HepG2 (cell line): ENCODE data around the gene ITK. TPM values are rescaled to one million over a fixed set of nuclear protein-coding genes. Genes with fewer than 3 reads are reported as not detected.

Experiments
- ATAC-seq: fragments of 200-7000 bp; cut with Tn5 transposase; 3 replicates; pipeline ENCODE4 v1.9.1; 2020; ENCODE audit warnings: mild to moderate bottlenecking, moderate library complexity
- BruUV-seq: library from RNA; stranded (reverse); fragments of 400-500 nt; replicated peaks from 2 replicates; lab custom pipeline; 2021; lab: Mats Ljungman, UMichigan
- CTCF ChIA-PET: fragments of 300-600 bp; formaldehyde crosslinking; extraction: SDS; loops from one replicate; lab custom pipeline; 2021; ENCODE audit warnings: low total read pairs, inconsistent platforms, low intra/inter-chr PET ratio; lab: Yijun Ruan, JAX
- POLR2A ChIA-PET: fragments of 350-600 bp; sonication (Branson Sonifier 250); formaldehyde crosslinking; loops from one replicate; lab custom pipeline; 2020; ENCODE audit warnings: antibody characterized with exemption, inconsistent platforms; lab: Yijun Ruan, JAX
- DNase-seq: peaks from one replicate; pipeline ENCODE4 v3.0.0-alpha.2; 2015; ENCODE audit warnings: low spot score
- FAIRE-seq: peaks from 3 replicates; lab custom pipeline; 2011; peaks lifted over from hg19 to GRCh38; lab: Jason Lieb, UNC
- H2AFZ ChIP-seq: one replicate; pipeline ENCODE4 v1.6.1; 2011; ENCODE audit warnings: low read length, inconsistent platforms
- H3K27ac ChIP-seq: fragments of 300-600 bp; 3 replicates; pipeline ENCODE4 v1.8.0; 2011; ENCODE audit warnings: mixed run types, mild to moderate bottlenecking, mixed read lengths, low read length, inconsistent platforms; ENCODE audit not compliant: insufficient read depth; ENCODE audit errors: extremely low read length
- H3K27me3 ChIP-seq, 2 experiments: fragments of 200-600 bp in 1 of 2; 2 replicates in 1 of 2; 3 replicates in 1 of 2; pipeline versions ENCODE4 v1.6.0 to v1.8.0; 2011; ENCODE audit warnings: low read length in 2 of 2, mild to moderate bottlenecking in 2 of 2, moderate library complexity in 2 of 2, inconsistent platforms in 1 of 2; ENCODE audit not compliant: insufficient read depth in 2 of 2, control insufficient read depth in 1 of 2
- H3K36me3 ChIP-seq, 2 experiments: fragments of 200-600 bp in 1 of 2; replicated peaks in 1 of 2; 2 replicates in 1 of 2; 3 replicates in 1 of 2; pipeline versions ENCODE4 v1.5.1 to v1.8.0; 2011; ENCODE audit warnings: low read length in 2 of 2, inconsistent platforms in 1 of 2; ENCODE audit not compliant: insufficient read depth in 2 of 2, control insufficient read depth in 1 of 2
- H3K4me1 ChIP-seq: 2 replicates; pipeline ENCODE4 v1.5.1; 2012; ENCODE audit warnings: low read length, inconsistent platforms; ENCODE audit not compliant: insufficient read depth
- H3K4me2 ChIP-seq: 2 replicates; pipeline ENCODE4 v1.6.0; 2011; ENCODE audit warnings: low read depth, low read length, inconsistent platforms
- H3K4me3 ChIP-seq, 3 experiments: fragments of 200-600 bp in 1 of 3; sonication (generic), shearing (Covaris generic) in 1 of 3; replicated peaks in 1 of 3; 2 replicates each; pipeline ENCODE4 v1.5.1; 2011 to 2016; ENCODE audit warnings: low read length in 3 of 3, inconsistent platforms in 2 of 3, low read depth in 2 of 3, mild to moderate bottlenecking in 2 of 3, control low read depth in 1 of 3, mixed read lengths in 1 of 3; ENCODE audit not compliant: insufficient read depth in 1 of 3
- H3K79me2 ChIP-seq: one replicate; pipeline ENCODE4 v1.6.1; 2011; ENCODE audit warnings: low read length, inconsistent platforms; ENCODE audit not compliant: insufficient read depth
- H3K9ac ChIP-seq: 2 replicates; pipeline ENCODE4 v1.6.0; 2011; ENCODE audit warnings: mild to moderate bottlenecking, low read depth, low read length, inconsistent platforms; ENCODE audit not compliant: insufficient read depth
- H3K9me3 ChIP-seq: 2 replicates; pipeline ENCODE4 v1.5.1; 2012; ENCODE audit warnings: mild to moderate bottlenecking, low read length
- H4K20me1 ChIP-seq: 2 replicates; pipeline ENCODE4 v1.6.0; 2011; ENCODE audit warnings: inconsistent platforms, mild to moderate bottlenecking, low read length, moderate library complexity; ENCODE audit not compliant: insufficient read depth
- GATAD2A ChIP-seq: IDR thresholded peaks from 2 replicates; pipeline ENCODE4 v1.6.1; 2016
- HNRNPK ChIP-seq: fragments of 200-400 bp; formaldehyde crosslinking; IDR thresholded peaks from 2 replicates; pipeline ENCODE4 v1.6.1; 2018; ENCODE audit warnings: low read length, low read depth, moderate library complexity, mild to moderate bottlenecking; ENCODE audit not compliant: poor library complexity, severe bottlenecking
- KAT8 ChIP-seq: IDR thresholded peaks from 2 replicates; pipeline ENCODE4 v1.6.1; 2016; ENCODE audit warnings: missing genetic modification reagents, missing compliant biosample characterization
- KDM6A ChIP-seq: IDR thresholded peaks from 2 replicates; pipeline ENCODE4 v1.6.1; 2016; ENCODE audit warnings: low read depth
- KLF11 ChIP-seq: IDR thresholded peaks from 2 replicates; pipeline ENCODE4 v1.6.1; 2016; ENCODE audit warnings: missing compliant biosample characterization
- MTF2 ChIP-seq: sonication (generic); formaldehyde crosslinking; IDR thresholded peaks from 2 replicates; pipeline ENCODE4 v1.5.0; 2020; ENCODE audit warnings: missing genetic modification reagents, borderline replicate concordance
- NFIC ChIP-seq: IDR thresholded peaks from 2 replicates; pipeline ENCODE4 v1.6.1; 2012; ENCODE audit warnings: mild to moderate bottlenecking, low read length, inconsistent platforms
- RFX3 ChIP-seq: IDR thresholded peaks from 2 replicates; pipeline ENCODE4 v1.6.1; 2016; ENCODE audit warnings: missing biosample characterization, missing genetic modification reagents
- SMC3 ChIP-seq: IDR thresholded peaks from 2 replicates; pipeline ENCODE4 v1.6.1; 2011; ENCODE audit warnings: low read length, improper control_type of control experiment
- SOX6 ChIP-seq, 2 experiments: fragments of 450-650 bp in 1 of 2; sonication (generic) in 1 of 2; formaldehyde crosslinking in 1 of 2; IDR thresholded peaks; 2 replicates each; pipeline versions ENCODE4 v1.4.0 to v1.6.1; 2017 to 2020; ENCODE audit warnings: antibody characterized with exemption in 1 of 2, mild to moderate bottlenecking in 1 of 2, missing genetic modification reagents in 1 of 2
- TFAP4 ChIP-seq: sonication (generic); IDR thresholded peaks from 2 replicates; pipeline ENCODE4 v1.6.1; 2016; ENCODE audit warnings: low read depth, borderline replicate concordance
- YEATS2 ChIP-seq: sonication (generic); formaldehyde crosslinking; IDR thresholded peaks from 2 replicates; pipeline ENCODE4 v1.4.0; 2020; ENCODE audit warnings: missing genetic modification reagents, borderline replicate concordance
- ZBTB21 ChIP-seq: sonication (generic); formaldehyde crosslinking; IDR thresholded peaks from 2 replicates; pipeline ENCODE4 v1.4.0; 2020; ENCODE audit warnings: missing genetic modification reagents
- ZNF891 ChIP-seq: sonication (generic); formaldehyde crosslinking; IDR thresholded peaks from 2 replicates; pipeline ENCODE4 v1.5.0; 2020; ENCODE audit warnings: mild to moderate bottlenecking, missing genetic modification reagents
- ZSCAN30 ChIP-seq: sonication (generic); formaldehyde crosslinking; IDR thresholded peaks from 2 replicates; pipeline ENCODE4 v1.5.0; 2020; ENCODE audit warnings: mild to moderate bottlenecking, missing genetic modification reagents
- WGBS: methylation state at CpG from one replicate; pipeline ENCODE4 v1.1.6; 2017; ENCODE audit warnings: low lambda C conversion rate; 5-methylcytosine and 5-hydroxymethylcytosine counted together
- in situ Hi-C: cut with HindIII; loops from 2 replicates; pipeline ENCODE4 v1.10.0; 2017; ENCODE audit warnings: low pct_unique_long_range_greater_than_20kb; ENCODE audit not compliant: extremely low pct_ligation_motif_present
- intact Hi-C: fragments of 100-400 bp; cut with micrococcal nuclease; formaldehyde crosslinking; loops from one replicate; pipeline ENCODE4 v1.10.0; 2022; ENCODE audit not compliant: unreplicated experiment
- polyA plus RNA-seq, 8 experiments: library from polyadenylated mRNA; depleted of rRNA in 3 of 8; stranded (reverse) in 7 of 8; unstranded in 1 of 8; fragments of >200 nt; fragmentation: Illumina TruSeq in 4 of 8; extraction: Trizol in 4 of 8; gene quantifications; 2 replicates each; pipeline versions ENCODE4 v1.2.1 to v1.2.3, GENCODE V29; 2011 to 2016; ENCODE audit warnings: low read depth in 4 of 8, missing spikeins in 1 of 8, mixed read lengths in 1 of 8; ENCODE audit not compliant: insufficient read depth in 1 of 8
- total RNA-seq, 5 experiments: library from RNA; depleted of rRNA; stranded (reverse); fragments of >200 nt; fragmentation: Illumina TruSeq; extraction: Trizol; gene quantifications; 2 replicates each; pipeline ENCODE4 v1.2.3, GENCODE V29; 2016; ENCODE audit warnings: low read depth in 1 of 5
- TF ChIP-seq, protein P1 (sequence below), 2 experiments: sonication (generic) in 1 of 2; formaldehyde crosslinking in 1 of 2; IDR thresholded peaks; 2 replicates each; pipeline versions ENCODE4 v1.4.0 to v1.6.1; 2018 to 2020; ENCODE audit warnings: missing genetic modification reagents in 2 of 2, borderline replicate concordance in 1 of 2, low read depth in 1 of 2, mild to moderate bottlenecking in 1 of 2, missing biosample characterization in 1 of 2
- TF ChIP-seq, protein P2 (sequence below): IDR thresholded peaks from 2 replicates; pipeline ENCODE4 v1.6.1; 2012; ENCODE audit warnings: inconsistent platforms
- TF ChIP-seq, protein P3 (sequence below): sonication (generic); formaldehyde crosslinking; IDR thresholded peaks from 2 replicates; pipeline ENCODE4 v1.4.0; 2020; ENCODE audit warnings: missing genetic modification reagents

Gene ITK
- total and polyA plus RNA-seq, 2 of the 13 experiments (the other 11 are each of a cell fraction or from before 2014, with no cell fraction given) = 0.01 TPM; not detected in 1

DNA sequence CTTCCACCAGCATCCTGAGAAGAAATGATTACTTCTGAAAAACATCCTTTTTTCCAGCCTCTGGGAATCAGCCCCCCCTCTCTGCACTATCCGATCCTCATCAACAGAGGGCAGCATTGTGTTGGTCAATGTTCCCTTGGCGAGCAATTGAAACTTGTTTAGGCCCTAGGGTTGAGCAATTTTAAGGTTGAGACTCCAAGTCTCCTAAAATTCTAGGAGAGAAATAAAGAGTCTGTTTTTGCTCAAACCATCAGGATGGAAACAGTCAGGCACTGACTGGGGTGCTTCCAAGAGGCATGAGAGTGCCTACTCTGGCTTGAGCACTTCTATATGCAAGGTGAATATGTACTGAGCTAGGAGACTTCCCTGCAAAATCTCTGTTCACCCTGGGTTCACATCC is 72.9 kb downstream of the ITK start:
- FAIRE-seq (peak; percentile 75), ATAC-seq (peak; percentile 87), DNase-seq (peak; percentile 35)
- in situ Hi-C loops = loop anchor here (5.0 kb wide), 2 partner anchors 59 to 224 kb away; no protein-coding TSS in a partner anchor
- no peak overlapping the region for H3K9ac ChIP-seq
- no peaks in the 10 kb centered on the region for H4K20me1 ChIP-seq
- BruUV-seq = no TSS peak
- H3K4me1 ChIP-seq = no peaks in the 10 kb centered on the region
- WGBS = 4% methylated on average over 2 of the region's 2 CpGs
- CTCF ChIA-PET = interaction anchor here (1.1 to 2.8 kb wide), 4 partner anchors 55 to 490 kb away, joined by 3 to 47 read pairs (median 4); partner anchors contain the start of gene LSM11
- H2AFZ ChIP-seq = no peak overlapping the region
- H3K9me3 ChIP-seq = no peaks in the 10 kb centered on the region
- no peaks in the 10 kb centered on the region for H3K36me3 ChIP-seq
- H3K79me2 ChIP-seq = no peaks in the 10 kb centered on the region
- no peak overlapping the region for H3K27ac ChIP-seq
- no peaks in the 10 kb centered on the region; a peak in 1 of 5 replicates for H3K27me3 ChIP-seq
- intact Hi-C loops = loop anchor here (1.0 to 5.0 kb wide), 3 partner anchors 59 to 223 kb away; no protein-coding TSS in a partner anchor
- no peak overlapping the region for H3K4me2 ChIP-seq
- H3K4me3 ChIP-seq = no peak overlapping the region
- POLR2A ChIA-PET = interaction anchor here (1.2 kb wide), 1 partner anchor 12 kb away, joined by 4 read pairs; no protein-coding TSS in a partner anchor
- no peak for TF ChIP-seq KLF11 (CRISPR knock-in tag)
- 0 out of 2 replicates have a peak, but pooled peaks have one; percentile 28 for TF ChIP-seq YEATS2
- TF ChIP-seq SOX6 (IDR thresholded peaks at IDR 0.05) = no peak
- TF ChIP-seq SOX6 (CRISPR knock-in tag; IDR thresholded peaks at IDR 0.05) = no peak
- no peak for TF ChIP-seq MTF2
- TF ChIP-seq, protein P1, sequence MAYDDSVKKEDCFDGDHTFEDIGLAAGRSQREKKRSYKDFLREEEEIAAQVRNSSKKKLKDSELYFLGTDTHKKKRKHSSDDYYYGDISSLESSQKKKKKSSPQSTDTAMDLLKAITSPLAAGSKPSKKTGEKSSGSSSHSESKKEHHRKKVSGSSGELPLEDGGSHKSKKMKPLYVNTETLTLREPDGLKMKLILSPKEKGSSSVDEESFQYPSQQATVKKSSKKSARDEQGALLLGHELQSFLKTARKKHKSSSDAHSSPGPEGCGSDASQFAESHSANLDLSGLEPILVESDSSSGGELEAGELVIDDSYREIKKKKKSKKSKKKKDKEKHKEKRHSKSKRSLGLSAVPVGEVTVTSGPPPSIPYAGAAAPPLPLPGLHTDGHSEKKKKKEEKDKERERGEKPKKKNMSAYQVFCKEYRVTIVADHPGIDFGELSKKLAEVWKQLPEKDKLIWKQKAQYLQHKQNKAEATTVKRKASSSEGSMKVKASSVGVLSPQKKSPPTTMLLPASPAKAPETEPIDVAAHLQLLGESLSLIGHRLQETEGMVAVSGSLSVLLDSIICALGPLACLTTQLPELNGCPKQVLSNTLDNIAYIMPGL (CRISPR knock-in tag; IDR thresholded peaks at IDR 0.05; ENCODE audit: borderline replicate concordance in 1 of 2, low read depth in 1 of 2) = 0 out of 4 replicates have a peak, but pooled peaks of 1 of the 2 experiments have one; percentile 24
- 0 out of 2 replicates have a peak, but pooled peaks have one; percentile 20 for TF ChIP-seq KAT8 (CRISPR knock-in tag)
- TF ChIP-seq ZBTB21 (CRISPR knock-in tag) = no peak
- no peak for TF ChIP-seq ZNF891
- TF ChIP-seq, protein P2, sequence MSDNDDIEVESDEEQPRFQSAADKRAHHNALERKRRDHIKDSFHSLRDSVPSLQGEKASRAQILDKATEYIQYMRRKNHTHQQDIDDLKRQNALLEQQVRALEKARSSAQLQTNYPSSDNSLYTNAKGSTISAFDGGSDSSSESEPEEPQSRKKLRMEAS = 0 out of 2 replicates have a peak, but pooled peaks have one; percentile 16
- TF ChIP-seq, protein P3, sequence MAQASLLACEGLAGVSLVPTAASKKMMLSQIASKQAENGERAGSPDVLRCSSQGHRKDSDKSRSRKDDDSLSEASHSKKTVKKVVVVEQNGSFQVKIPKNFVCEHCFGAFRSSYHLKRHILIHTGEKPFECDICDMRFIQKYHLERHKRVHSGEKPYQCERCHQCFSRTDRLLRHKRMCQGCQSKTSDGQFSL = peak; percentile 99
- TF ChIP-seq SMC3 = peak; percentile 89
- no peak for TF ChIP-seq ZSCAN30
- TF ChIP-seq GATAD2A (CRISPR knock-in tag) = 0 out of 2 replicates have a peak, but pooled peaks have one; percentile 29
- TF ChIP-seq NFIC = no peak
- no peak for TF ChIP-seq KDM6A (CRISPR knock-in tag)
- TF ChIP-seq HNRNPK = no peak
- no peak for TF ChIP-seq TFAP4
- TF ChIP-seq RFX3 (CRISPR knock-in tag) = 0 out of 2 replicates have a peak, but pooled peaks have one; percentile 15
